ENCODE measurements around the gene POC1B. TPM values are rescaled to one million over a fixed set of nuclear protein-coding genes. Genes with fewer than 3 reads are reported as not detected.

POC1B gene
- total and polyA plus RNA-seq, 2 experiments from 2014 or later = 8.3 to 15.0 TPM

GRCh38 chr12:89432396-89432795 is 93.5 kb downstream of the POC1B start:
- H3F3A ChIP-seq (ENCODE audit: insufficient read depth) = peaks cover 19% of the 10 kb centered on the region
- H3K4me1 ChIP-seq (ENCODE audit: insufficient read depth) = peaks cover 14% of the 10 kb centered on the region
- WGBS, 2 experiments (ENCODE audit: low coverage in 1 of 2, low lambda C conversion rate in 2 of 2, missing lambda C conversion rate in 2 of 2) = 95 to 100% methylated on average over 1 of the region's 1 CpG
- H3K27ac ChIP-seq = no peak overlapping the region
- no peak overlapping the region for H2AFZ ChIP-seq
- H3K9ac ChIP-seq = no peak overlapping the region
- H4K20me1 ChIP-seq (ENCODE audit: insufficient read depth) = no peaks in the 10 kb centered on the region
- in situ Hi-C loops (cut with MboI) = no loop called here
- H3K4me2 ChIP-seq (ENCODE audit: unreplicated experiment) = no peak overlapping the region
- TF ChIP-seq EZH2phosphoT487 (IDR thresholded peaks at IDR 0.05; ENCODE audit: insufficient read depth, low read depth) = no peak
- no peak for TF ChIP-seq EZH2 (IDR thresholded peaks at IDR 0.05; ENCODE audit: insufficient read depth, poor library complexity, severe bottlenecking)
- no peaks in the 10 kb centered on the region for H3K9me3 ChIP-seq (ENCODE audit: low read depth)
- no peak for DNase-seq
- H3K9me2 ChIP-seq (ENCODE audit: insufficient read depth) = no peaks in the 10 kb centered on the region
- H3K79me2 ChIP-seq (ENCODE audit: insufficient read depth) = no peaks in the 10 kb centered on the region
- H3K36me3 ChIP-seq (ENCODE audit: low read depth) = no peaks in the 10 kb centered on the region
- H3K4me3 ChIP-seq = no peak overlapping the region
- no peaks in the 10 kb centered on the region for H3K27me3 ChIP-seq (replicated peaks; ENCODE audit: insufficient read depth)

GRCh38 chr12:89429528-89429927 is 96.3 kb downstream of the POC1B start:
- Histone ChIP-seq H3K9ac (no peak overlapping the region), H3K79me2 (ENCODE audit: insufficient read depth) (no peaks in the 10 kb centered on the region), H2AFZ (no peak overlapping the region), H3K36me3 (ENCODE audit: low read depth) (no peaks in the 10 kb centered on the region), H3K9me3 (ENCODE audit: low read depth) (no peaks in the 10 kb centered on the region), H4K20me1 (ENCODE audit: insufficient read depth) (no peaks in the 10 kb centered on the region), H3K27ac (no peak overlapping the region), H3K9me2 (ENCODE audit: insufficient read depth) (no peaks in the 10 kb centered on the region), H3K27me3 (replicated peaks; ENCODE audit: insufficient read depth) (no peaks in the 10 kb centered on the region), H3K4me3 (no peak overlapping the region), H3F3A (ENCODE audit: insufficient read depth) (peaks cover 17% of the 10 kb centered on the region), H3K4me1 (ENCODE audit: insufficient read depth) (peaks cover 14% of the 10 kb centered on the region), H3K4me2 (ENCODE audit: unreplicated experiment) (no peak overlapping the region)
- DNase-seq = no peak
- no peak for TF ChIP-seq EZH2 (IDR thresholded peaks at IDR 0.05; ENCODE audit: insufficient read depth, poor library complexity, severe bottlenecking)
- TF ChIP-seq EZH2phosphoT487 (IDR thresholded peaks at IDR 0.05; ENCODE audit: insufficient read depth, low read depth) = no peak
- WGBS, 2 experiments (ENCODE audit: low coverage in 1 of 2, low lambda C conversion rate in 2 of 2, missing lambda C conversion rate in 2 of 2) = 96 to 98% methylated on average over 3 of the region's 3 CpGs
- in situ Hi-C loops (cut with MboI) = no loop called here

GRCh38 chr12:89427508-89428156 is 98.2 kb downstream of the POC1B start:
- no peak overlapping the region for H3K4me3 ChIP-seq
- peaks cover 3% of the 10 kb centered on the region for H3F3A ChIP-seq (ENCODE audit: insufficient read depth)
- peak; percentile 36 for DNase-seq
- no peak overlapping the region for H3K9ac ChIP-seq
- no peak overlapping the region for H3K4me2 ChIP-seq (ENCODE audit: unreplicated experiment)
- H4K20me1 ChIP-seq (ENCODE audit: insufficient read depth) = no peaks in the 10 kb centered on the region
- H3K9me3 ChIP-seq (ENCODE audit: low read depth) = no peaks in the 10 kb centered on the region
- no peaks in the 10 kb centered on the region for H3K9me2 ChIP-seq (ENCODE audit: insufficient read depth)
- no peaks in the 10 kb centered on the region for H3K79me2 ChIP-seq (ENCODE audit: insufficient read depth)
- no peaks in the 10 kb centered on the region for H3K27me3 ChIP-seq (replicated peaks; ENCODE audit: insufficient read depth)
- WGBS, 2 experiments (ENCODE audit: low coverage in 1 of 2, low lambda C conversion rate in 2 of 2, missing lambda C conversion rate in 2 of 2) = 22 to 30% methylated on average over 3 of the region's 3 CpGs
- in situ Hi-C loops (cut with MboI) = no loop called here
- 0 out of 2 replicates have a peak, but pooled peaks cover 2% of the 10 kb centered on the region for H3K4me1 ChIP-seq (ENCODE audit: insufficient read depth)
- no peaks in the 10 kb centered on the region for H3K36me3 ChIP-seq (ENCODE audit: low read depth)
- TF ChIP-seq EZH2 (IDR thresholded peaks at IDR 0.05; ENCODE audit: insufficient read depth, poor library complexity, severe bottlenecking) (no peak), EZH2phosphoT487 (IDR thresholded peaks at IDR 0.05; ENCODE audit: insufficient read depth, low read depth) (no peak)
- peak overlapping the region; percentile 25 for H3K27ac ChIP-seq
- no peak overlapping the region; the same call in 1 of the 2 replicates for H2AFZ ChIP-seq

- no peak overlapping the region for H3K27ac ChIP-seq
- H3K9me2 ChIP-seq (ENCODE audit: insufficient read depth) = no peaks in the 10 kb centered on the region
- H4K20me1 ChIP-seq (ENCODE audit: insufficient read depth) = no peaks in the 10 kb centered on the region
- WGBS, 2 experiments (ENCODE audit: low coverage in 1 of 2, low lambda C conversion rate in 2 of 2, missing lambda C conversion rate in 2 of 2) = 98 to 100% methylated on average over 2 of the region's 2 CpGs
- no peak overlapping the region for H3K4me2 ChIP-seq (ENCODE audit: unreplicated experiment)
- H2AFZ ChIP-seq = no peak overlapping the region
- H3K4me1 ChIP-seq (ENCODE audit: insufficient read depth) = 0 out of 2 replicates have a peak, but pooled peaks cover 2% of the 10 kb centered on the region
- no peak overlapping the region for H3K4me3 ChIP-seq
- H3K27me3 ChIP-seq (replicated peaks; ENCODE audit: insufficient read depth) = no peaks in the 10 kb centered on the region
- in situ Hi-C loops (cut with MboI) = no loop called here
- no peak for DNase-seq
- H3F3A ChIP-seq (ENCODE audit: insufficient read depth) = peaks cover 3% of the 10 kb centered on the region
- no peaks in the 10 kb centered on the region for H3K79me2 ChIP-seq (ENCODE audit: insufficient read depth)
- H3K9me3 ChIP-seq (ENCODE audit: low read depth) = no peaks in the 10 kb centered on the region
- H3K36me3 ChIP-seq (ENCODE audit: low read depth) = no peaks in the 10 kb centered on the region
- TF ChIP-seq EZH2 (IDR thresholded peaks at IDR 0.05; ENCODE audit: insufficient read depth, poor library complexity, severe bottlenecking) = no peak
- no peak for TF ChIP-seq EZH2phosphoT487 (IDR thresholded peaks at IDR 0.05; ENCODE audit: insufficient read depth, low read depth)
- no peak overlapping the region for H3K9ac ChIP-seq
Measured at GRCh38 chr12:89424846-89425245, 101.0 kb downstream of the POC1B start.

Data from GM23248 (cell line).